Measurements from ENCODE around the gene PLCH1. TPM values are rescaled to one million over a fixed set of nuclear protein-coding genes. Genes with fewer than 3 reads are reported as not detected.

PLCH1 gene
- total RNA-seq, 1 experiment from 2014 or later = 0.17 TPM

DNA sequence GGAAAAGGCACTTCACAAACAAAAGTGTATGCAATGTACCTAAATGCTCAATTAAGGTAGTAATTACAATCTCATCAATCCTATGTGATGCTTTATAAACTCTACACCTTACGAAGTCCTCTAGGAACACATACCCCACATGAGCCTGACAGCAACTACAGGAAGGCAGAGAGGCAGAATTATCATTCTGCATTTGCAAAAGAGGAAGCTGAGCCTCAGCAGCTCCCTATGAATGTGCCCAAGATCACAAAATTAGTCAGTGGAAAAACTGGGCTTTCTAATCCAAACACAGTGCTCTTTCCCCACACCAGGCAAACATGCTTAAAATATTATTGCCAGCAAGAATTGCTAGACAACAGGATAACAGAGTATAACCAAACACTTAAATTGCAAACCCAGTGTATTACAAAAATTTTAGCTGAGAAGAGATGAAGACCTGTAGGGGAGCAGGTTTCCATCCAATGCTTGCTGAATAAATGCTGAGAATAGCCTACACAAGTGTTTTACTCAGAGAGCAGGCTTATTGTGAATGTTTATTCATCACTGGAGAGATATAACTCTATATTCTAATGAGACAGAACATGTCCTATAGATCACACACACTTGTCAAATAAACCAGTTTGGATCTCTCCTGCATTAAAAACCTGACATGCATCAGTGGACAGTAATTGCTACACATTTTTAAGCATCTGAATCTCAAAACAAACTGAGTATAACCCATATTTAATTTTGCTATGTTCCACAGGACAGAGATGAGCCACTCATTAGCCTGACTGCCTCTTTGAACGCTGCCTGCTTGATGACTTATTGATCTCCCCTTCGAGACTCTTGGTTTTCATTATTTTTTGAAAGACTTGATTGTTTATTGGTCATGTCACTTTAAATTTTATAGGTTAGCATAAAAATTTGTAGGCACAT lies 62.2 kb downstream of the PLCH1 start:
- DNase-seq (ENCODE audit: low read depth) = no peak

DNA sequence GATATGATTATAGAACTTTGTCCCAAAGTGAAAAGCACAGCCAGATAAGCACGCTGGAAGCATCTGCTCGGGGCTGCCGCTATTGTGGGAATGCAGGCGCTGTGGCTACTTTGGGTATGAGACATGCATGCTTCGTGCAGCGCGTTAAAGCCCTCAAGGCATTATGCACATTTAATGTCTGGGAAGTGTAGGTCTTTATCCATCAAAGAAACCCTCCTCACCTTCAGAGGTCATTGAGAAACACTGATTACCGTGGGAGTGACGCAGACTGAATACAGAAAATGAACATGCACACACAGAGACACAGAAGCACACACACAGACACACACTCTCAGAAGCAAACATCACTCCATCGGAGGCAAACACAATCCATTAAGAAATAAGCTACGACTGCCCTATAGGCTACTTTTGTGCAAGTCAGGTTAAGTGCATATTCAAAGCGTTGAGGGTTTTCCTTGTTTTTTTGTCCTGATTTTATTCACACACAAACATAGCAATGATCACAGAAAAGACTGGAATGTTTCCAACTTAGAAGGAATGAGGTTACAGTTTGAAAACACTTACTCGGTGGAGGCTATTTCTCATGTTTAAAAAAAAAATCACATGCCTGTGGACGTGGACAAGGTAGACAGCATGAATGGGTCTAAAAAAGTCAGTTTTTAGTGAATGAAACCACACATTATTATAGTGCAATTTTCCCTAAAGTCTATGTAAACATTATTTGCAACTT lies 68.5 kb downstream of the PLCH1 start:
- DNase-seq (ENCODE audit: low read depth) = peak; percentile 52

DNA sequence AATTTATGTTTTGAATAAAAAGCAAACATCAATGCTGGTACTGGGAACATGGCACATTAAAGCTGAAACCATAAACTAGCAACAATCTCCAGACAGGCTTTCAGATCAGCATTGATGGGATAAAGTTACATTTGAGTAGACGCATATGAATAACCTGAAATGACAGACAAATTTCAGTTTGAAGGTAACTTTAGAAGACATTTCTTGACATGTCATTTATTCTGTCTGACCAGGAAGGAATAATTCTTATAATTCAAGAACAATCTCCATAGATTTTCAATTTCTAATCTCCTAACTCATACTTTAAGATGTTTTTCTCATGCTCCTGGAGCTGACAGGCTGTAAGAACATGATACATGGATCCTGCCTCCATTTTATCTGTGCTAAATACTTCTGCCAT lies 69.8 kb downstream of the PLCH1 start:
- no peak for DNase-seq (ENCODE audit: low read depth)

DNA sequence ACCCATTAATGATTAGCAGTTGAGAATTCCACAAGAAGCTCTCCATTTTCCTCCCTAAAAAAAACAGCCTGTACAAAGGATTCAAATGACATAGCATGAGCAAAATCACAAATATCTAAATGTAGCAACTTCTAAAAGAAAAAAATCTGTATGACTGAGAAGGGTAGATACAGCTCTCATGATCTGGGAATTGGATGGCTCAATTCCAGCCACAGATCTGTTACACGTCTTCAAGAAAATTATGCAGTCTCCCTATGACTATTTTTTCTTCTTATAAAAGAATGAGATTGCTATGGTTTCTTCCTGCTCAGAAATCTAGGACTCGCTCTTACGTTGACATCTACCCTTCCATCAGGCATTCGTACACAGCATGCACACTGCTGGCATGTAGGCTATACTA lies 71.5 kb downstream of the PLCH1 start:
- DNase-seq (ENCODE audit: low read depth) = no peak

DNA sequence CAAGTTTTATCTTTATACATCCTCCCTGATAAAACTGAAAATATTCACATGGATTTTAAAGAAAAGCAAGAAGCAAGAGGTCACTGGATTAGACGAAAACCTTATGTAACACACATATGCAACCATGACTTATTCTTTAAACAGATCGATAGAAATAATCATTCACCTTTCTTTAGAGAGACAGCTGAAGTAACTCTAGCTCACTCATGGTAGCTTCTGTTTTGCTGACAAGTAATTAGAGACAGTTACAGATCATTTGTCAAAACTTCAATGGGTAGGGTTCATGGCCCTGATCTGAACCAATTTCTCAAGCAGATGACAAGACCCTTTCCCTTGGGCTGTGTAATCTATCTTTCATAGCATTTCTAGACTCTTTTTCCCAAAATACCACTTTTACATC lies 74.5 kb downstream of the PLCH1 start:
- no peak for DNase-seq (ENCODE audit: low read depth)

DNA sequence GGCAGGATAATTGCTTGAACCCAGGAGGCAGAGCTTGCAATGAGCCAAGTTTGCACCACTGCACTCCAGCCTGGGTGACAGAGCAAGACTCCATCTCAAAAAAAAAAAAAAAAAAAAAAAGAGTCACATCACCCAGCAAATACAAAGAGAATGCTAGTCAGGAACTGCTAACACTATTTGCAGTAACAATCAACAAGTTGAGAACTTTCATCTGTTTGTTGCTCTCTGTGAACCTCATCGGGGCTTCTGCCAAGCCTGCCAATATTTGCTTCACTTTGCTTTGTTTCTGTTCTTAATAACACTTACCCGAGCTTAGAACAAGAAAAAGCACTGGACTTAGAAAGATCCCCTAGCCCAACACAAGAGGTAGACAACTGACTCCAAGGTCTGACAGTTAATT lies 76.9 kb downstream of the PLCH1 start:
- no peak for DNase-seq (ENCODE audit: low read depth)

DNA sequence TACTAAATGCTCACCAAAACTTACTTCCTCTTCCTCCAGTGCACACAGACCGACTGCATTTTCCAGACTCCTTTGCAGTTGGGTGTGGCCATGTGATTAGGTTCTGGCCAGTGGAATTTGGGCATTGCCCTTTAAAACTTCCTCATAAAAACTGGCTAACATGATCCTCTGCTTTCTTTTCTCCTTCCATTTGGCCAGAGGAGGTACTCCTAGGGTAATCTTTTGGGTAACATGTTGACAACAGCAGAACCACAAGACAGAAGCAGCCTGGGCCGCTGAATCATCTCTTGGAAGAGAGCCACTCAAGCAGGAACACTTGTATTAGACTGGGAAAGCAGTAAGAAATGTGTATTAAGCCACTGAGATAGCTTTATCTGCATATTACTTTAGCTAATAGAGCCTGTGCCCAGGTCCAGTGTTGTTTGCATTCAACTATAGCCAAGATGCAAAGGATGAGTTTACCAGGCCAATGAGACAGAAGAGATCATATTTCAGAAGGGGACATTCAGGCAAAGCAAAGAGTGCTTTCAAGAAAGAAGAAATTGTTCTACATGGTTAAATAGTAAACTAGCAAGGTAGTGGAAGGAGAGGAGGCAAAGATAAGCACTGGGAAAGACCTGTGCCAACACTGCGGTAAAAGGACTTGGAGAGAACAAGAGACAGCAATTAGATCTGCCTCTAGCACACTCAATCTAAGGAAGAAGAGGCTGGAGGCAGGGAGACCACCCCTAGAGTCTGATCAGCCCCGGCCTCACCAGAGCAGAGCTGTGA lies 79.8 kb downstream of the PLCH1 start:
- peak; percentile 83 for DNase-seq (ENCODE audit: low read depth)

DNA sequence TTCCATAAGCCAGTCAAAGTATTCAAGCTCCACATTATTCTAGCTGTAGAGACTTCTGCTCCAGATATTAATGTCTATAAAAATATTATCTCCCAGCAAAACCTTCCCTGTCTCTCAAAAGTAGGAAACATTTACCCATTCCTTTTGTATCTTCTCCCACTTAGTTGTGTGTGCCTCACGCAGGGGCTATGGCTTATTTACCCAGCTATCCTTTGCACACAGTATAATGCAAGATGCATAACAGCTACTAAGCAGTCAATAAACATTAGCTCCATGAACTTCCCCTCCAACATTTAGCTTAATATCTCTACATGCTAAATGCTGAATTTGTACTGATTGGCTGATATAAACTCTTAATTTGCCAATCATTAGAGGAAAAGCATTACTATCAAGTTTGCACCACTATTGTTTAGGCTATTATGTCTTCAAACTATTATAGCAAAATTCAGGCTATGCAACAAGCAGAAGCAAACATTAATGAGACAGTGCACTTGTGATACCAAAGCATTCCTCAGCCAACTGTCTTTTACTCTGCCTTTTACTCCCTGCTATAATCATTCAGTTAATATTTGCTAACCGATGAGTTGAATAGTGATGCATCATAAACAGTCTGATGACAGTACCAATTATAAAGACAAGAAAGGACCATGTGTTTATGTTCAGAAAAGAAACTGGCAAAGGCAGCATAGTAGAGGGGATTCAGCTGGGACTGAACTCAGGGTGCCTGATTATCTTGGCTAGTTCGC lies 81.2 kb downstream of the PLCH1 start:
- no peak for DNase-seq (ENCODE audit: low read depth)

DNA sequence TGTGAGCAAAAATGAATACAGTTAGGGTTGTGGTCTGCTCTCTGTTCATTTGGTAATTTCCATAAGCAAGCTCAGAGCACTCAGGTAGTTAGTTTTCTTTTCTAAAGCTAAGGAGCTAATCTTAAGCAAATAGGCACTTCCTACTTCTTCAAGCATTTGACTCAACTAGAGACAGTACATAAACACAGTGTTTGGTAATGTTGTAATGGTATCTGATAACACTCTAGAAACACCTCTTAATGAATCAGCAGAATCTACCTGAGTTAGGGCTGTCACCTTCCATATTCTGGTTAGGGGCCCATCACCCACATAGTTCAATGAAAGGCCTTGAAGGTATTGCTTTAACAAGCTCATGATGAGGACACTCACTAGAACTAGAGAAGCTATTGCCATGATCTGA lies 83.1 kb downstream of the PLCH1 start:
- no peak for DNase-seq (ENCODE audit: low read depth)

DNA sequence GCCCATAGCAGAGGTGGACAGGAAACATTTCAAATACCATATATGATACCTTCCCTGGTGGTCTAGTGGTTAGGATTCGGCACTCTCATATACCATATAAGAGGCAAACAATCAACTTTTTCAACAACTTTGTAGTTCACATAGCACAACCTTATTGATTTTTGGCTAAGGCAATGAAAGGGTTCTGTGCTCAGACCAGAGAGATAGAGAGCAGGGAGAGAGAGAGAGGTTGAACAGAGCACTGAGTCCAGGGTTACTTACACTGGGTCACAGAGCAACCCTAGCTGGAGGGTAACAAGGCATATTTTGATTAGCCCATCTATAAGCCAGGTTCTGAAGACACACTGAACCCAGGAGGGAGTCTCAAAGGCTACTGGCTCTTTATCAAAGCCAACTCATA lies 83.8 kb downstream of the PLCH1 start:
- no peak for DNase-seq (ENCODE audit: low read depth)

DNA sequence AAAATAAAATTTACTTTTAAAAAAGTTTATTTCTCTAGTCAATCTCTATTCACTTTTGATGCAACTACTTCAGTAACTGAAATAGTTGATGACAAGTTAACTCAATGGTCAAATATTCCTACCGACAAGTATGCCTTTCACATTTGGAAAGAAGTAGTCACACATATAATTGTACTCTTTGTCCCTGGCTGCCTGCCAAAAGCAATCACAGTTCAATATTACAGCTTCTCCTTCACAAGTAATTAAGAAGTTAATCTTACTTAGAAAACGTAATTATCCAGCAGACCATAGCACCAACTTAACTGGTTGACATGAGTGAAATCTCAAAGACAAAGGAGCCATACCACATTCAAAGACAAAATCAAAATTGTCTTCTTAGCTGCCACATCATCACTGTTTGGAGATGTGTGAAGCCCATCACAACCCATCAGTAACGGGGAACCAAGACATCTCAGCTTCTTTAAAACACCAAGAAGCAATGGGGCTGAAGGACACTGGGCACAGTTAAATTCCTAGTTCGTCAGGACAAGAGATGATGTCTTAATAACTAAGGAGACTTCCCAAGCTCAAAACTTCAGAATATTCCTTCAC lies 86.1 kb downstream of the PLCH1 start:
- DNase-seq (ENCODE audit: low read depth) = no peak

DNA sequence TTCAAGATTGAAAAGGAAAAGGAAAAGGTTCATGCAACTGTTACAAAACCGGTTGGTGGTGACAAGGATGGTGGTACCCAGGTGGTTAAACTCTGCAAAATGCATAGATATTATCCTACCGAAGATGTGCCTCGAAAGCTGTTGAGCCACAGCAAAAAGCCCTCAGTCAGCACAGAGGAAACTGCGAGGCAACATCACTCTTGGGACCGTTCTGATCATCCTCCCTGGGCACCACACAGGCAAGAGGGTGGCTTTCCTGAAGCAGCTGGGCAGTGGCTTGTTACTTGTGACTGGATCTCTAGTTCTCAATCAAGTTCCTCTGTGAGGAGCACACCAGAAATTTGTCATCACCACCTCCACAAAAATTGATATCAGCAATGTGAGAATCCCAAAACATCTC lies 86.9 kb downstream of the PLCH1 start:
- DNase-seq (ENCODE audit: low read depth) = no peak

DNA sequence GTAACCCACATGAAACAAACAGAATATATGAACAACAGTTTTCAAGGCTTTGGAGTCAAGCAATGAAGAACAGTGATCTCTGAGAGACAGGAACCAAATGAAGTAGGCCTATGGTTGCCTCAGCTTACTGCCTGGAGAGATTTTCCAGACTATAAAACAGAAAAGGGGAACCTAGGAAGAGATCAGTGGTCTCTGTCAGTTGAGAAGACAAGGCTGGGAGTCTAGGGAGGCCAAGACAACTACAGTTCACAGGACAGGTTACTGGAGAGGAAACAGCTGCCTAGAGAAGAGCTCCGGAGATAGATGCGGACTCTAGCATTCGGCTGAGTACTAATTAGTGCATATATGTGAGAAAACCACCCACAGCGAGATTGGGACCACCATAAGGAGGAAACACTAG lies 87.7 kb downstream of the PLCH1 start:
- no peak for DNase-seq (ENCODE audit: low read depth)

DNA sequence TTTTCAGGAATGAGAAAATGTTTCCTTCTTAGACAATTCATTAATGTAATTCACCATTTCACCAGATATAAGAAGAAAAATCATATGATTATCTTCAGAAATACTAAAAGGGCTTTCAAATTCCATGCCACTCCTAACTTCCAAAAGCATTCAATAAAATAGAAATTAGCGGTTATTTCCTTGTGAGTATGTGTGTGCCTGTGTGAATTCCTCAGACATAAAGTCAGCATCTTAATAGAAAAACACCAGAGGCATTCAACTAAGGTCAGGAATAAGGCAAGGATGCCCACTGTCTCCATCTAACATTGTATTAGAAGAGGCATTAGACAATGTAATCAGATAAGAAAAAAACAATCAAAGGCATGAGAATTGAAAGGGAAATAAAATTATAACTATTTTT lies 88.4 kb downstream of the PLCH1 start:
- DNase-seq (ENCODE audit: low read depth) = no peak

DNA sequence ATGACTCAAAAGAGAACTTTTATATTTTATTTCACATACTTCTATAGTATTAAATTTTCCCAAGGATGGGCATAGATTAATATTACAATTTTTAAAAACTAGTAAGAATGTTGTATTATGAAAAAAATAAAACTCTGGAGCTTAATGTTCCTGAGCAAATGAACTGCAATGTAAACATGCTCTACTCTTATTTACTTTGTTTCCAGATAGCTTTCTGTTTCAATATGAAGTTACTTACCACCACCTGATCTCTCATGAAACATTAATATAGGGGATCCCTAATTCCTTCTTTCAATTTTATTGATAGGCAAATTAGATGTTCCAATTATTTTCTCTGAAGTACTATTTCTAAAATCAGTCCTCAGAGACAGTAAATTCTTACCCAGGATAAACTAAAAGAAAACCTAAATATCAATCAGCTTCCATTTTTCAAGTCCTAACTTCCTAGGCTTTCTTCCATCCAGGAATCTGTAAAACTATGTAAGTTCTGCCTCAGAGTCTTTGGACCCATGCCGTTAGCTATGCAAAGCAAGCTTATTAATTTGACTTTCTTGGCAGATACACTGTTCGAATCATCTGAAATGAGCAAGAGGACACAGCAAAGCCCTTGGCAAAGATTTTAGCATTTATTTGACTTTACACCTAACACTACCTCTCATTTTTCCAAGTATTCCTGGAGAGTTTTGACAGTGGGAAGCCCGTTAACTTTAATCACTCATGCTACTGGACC lies 93.2 kb downstream of the PLCH1 start:
- DNase-seq (ENCODE audit: low read depth) = no peak

DNA sequence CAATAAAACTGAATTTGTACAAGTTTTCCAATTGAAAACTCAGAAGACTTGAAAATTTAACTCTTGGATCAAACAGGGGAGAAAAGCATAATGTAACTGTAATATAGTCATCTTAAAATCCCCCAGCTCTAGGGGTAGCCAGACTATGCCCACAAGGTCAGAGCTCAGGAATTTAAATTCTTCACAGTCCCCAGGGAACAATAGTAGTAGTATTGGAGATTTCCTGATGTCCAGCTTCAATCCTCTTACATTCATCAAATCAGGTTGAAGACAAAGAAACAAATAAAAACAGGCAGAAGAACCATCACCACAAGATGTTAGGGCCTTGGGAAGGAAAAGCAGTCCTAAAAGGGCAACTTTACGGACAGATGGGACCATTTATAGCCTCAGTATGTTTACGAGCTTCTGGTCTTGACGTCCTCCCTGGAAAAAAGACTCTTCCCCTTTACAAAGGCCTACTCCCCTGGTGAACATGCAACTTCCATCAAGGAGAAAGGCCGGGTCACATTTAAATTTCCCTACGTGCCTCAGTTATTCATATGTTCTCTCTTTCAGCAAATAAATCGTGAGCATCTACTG lies 96.8 kb downstream of the PLCH1 start:
- no peak for DNase-seq (ENCODE audit: low read depth)

DNA sequence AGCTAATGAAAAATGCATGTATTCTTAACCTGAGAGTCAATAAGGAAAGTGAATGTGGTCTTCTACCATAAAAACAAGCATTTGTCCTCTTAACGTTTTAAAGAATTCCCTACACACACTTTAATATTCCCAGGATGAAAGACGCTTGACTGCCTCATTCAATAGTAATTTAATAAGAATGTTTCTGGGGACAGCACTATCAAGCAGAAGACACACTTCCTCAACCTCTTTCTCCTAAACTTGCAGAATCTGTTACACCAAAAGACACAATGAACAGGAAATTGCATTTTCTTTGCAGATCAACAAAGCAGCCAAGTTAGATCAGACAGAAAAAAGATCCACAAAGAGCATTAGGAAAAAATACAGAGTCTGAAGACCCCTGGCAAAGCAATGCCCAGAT lies 97.7 kb downstream of the PLCH1 start:
- no peak for DNase-seq (ENCODE audit: low read depth)

DNA sequence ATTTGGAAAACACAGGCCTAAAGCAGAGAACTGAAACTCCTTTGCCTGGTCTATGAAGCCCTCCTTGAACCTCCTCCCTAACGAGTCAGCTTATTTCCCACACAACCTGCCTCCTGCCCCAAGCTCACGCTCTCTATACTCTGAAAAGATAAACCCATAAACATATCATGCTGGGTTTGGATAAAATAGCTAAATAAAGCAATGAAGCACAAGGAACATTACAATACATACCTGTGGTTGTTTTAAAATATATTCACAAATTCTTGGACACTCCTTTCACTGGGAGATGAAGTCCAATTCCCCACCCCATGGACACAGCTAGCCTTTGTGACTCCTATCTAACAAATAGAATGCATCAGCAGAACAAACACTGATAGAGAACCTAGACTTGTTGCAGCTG lies 98.2 kb downstream of the PLCH1 start:
- DNase-seq (ENCODE audit: low read depth) = no peak

DNA sequence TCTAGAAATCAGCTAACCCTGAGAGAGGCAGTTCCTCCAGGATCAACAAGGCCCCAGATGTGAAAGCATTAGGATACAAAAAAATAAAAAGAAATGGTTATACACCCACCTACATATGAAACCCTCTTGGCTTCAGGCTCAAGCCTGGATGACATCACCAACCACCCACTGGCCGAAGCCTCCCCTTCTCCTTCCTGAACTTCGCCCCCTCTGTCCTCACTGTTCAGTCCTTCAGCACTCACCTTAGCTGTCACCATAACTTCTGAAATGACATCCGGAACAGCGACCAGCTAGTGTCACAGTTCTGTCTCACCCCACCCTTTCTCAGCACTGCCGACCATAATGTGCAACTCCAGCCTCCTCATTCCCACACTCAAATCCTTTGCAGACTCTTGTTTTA lies 98.7 kb downstream of the PLCH1 start:
- DNase-seq (ENCODE audit: low read depth) = no peak

DNA sequence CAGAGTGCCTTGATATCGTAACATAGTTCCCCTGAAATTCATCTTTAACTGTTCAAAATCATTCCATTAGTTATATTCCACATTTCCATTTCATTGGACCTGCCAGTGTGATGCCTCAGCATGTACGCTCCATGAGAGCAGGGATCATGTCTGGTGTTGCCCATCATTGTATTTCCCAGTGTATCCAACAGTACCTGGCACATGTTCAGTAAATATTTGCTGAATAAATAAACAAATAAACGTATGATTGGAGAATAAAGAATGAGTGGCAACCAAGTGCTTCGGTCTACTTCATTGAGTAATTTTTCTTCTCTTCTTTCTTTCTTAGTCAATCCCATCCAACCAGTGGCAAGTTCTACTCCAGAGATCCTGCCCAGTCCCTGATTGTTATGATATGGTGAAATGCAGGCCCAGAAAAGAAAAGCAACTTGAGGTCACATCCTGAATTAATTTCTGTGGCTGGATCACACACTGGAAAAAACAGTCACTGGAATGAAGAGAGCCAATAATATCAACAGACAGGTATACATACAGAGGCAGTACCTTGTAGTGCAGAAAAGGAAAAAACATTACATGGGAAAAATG lies 101.2 kb downstream of the PLCH1 start:
- DNase-seq (ENCODE audit: low read depth) = no peak

All from M059J (cell line).